ENCODE results near the gene ADGRF1.
"Not testable (repeated sequence)": the region's sequence is repeated elsewhere in the genome, so short reads cannot be mapped to it uniquely, and the experiment has no call there.

The ADGRF1 gene

DNA sequence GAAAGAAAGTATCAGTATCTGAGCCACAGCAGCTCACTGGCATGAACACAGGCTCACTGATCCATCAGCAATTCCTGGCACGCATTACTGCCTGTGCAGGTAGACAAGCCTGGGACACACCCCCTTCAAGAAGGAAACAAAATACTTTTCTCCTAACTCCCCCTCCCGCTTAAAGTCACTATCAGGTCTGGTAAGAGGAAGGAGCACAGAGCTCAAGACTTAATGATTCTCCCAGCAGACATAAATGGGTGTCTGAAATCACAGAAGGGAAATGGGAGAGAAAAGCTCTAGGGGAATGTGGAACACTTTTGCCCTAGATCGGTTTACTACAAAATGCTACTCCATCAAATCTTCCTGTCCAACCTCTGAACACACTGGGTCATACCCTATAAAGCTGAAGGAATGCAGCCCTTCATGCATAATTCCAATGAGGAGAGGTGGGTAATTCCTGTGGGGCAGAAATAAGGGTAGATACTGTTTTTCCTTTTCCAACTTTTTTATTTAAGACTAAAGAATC lies at the start of gene ADGRF1:
TSS of gene ADGRF1 (minus strand) at position 58 of the 517 bp plus-strand sequence. CDS start 13,271 bp downstream, outside the sequence.
- DNase-seq: no peak

DNA sequence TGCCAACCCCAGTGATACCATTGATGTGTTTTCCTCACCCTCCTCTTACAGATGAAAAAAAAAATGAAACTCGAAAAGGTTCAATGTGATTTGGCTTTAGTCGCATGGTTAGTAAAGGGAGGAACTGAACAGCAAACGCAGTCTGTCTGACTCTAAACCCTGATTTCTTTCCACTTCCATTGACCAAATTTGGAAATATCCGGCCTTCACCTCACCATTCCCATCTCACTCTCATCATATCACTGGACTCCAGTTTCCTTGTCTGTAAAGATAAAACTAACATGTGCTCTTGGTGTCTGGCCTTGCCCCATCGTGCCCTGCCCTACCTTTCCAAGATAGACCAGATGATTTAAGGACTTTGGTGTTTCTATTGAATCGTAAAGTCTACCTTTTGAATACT lies 48.7 kb upstream of the ADGRF1 start:
- no peak for DNase-seq

DNA sequence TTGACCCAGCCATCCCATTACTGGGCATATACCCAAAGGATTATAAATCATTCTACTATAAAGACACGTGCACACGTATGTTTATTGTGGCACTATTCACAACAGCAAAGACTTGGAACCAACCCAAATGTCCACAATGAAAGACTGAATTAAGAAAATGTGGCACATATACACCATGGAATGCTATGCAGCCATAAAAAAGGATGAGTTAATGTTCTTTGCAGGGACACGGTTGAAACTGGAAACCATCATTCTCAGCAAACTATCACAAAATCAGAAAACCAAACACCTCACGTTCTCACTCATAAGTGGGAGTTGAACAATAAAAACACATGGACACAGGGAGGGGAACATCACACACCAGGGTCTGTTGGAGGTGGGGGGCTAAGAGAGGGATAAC lies 47.3 kb upstream of the ADGRF1 start:
- DNase-seq: not testable (repeated sequence)

DNA sequence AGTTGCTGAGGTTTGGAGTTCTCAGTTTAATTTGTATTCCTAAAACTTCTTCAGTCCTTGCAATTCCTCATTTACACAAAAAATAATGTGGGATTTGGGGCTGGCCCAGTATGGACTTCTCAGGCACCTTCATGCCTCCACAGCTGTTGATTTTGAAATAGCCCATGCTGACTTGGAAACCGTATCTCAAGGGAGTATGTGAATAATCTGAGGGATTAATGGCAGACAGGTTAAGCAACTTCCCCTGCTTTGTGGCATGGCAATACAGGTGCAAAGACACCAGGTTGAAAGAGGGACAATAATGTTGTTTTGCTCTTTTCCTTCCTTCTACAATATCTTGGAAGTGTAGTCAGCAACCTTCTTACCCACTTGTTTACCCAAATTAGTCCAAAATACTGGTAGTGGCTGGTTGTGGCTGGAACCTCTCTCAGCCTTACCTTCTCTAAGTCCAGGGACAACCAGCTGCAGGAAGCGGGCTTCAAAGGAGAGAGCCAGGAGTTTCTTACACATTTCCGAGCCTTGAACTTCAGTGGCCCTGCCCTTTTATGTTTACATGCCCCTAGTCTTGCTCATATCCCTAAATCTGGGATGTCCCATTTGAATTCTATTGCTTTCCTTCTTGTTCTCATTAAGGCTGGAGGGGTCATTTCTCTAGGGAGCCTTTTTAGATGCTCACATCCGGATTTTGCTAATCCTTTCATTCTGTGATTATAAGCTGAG lies 44.1 kb upstream of the ADGRF1 start:
- no peak for DNase-seq

DNA sequence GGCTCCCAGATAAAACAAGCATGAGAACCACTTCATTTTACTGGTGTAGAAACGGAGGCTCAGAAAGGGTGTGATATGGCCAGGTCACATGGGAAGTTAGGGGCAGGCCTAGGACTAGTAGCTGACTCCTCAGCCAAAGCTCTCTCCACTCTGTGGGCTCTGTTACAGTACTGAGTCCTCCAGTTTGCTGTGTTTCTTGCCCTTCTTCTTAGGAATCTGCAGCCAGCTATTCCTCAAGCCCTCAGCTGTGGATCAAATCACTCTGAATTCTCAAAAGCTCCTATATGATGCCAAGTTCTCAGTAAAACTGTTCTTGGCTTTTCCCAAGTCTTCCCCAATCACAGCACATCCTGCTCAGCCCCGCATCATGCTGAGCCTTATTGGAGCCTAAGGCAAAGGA lies 42.5 kb upstream of the ADGRF1 start:
- DNase-seq: no peak

DNA sequence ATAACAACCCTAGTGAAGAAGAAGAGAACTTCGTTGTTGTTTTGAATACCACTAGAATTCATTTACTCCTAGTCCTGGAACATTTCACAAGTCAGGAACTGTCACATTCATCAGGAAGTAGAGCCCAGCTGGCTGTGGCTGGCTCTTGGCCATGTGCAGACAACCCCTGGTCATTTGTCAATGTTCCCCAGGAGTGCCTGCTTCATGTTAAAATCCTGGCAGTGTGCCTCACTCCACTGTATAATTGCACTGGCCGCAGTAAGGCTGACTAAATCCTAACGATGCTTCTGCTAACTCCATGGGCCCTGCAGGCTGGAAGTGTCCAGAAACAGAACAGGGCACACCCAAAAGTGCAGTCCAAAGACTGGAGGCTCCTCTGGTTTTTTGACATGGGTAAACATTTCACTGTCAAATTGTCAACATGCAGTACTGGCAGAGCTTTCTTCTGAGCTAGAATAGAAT lies 41.5 kb upstream of the ADGRF1 start:
- peak; percentile 53 for DNase-seq

DNA sequence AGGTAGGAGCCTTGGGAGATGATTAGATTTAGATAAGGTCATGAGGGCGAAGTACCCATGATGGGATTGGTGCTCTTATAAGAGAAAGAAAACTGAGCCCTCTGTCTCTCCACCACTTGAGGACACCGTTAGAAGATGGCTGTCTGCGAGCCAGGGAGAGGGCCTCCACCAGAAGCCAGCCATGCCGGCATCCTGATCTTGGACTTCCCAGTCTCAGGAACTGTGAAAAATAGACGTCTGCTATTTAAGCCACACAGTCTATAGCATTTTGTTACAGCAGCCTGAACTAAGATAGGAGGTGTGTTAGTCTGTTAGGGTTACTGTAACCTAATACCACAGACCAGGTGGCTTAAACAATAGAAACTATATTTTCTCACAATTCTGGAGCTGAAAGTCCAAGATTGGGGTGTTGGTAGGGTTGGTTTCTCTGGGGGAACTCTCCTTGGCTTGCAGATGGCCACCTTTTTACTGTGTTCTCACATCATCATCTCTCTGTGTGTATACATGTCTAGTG lies 38.0 kb upstream of the ADGRF1 start:
- DNase-seq: no peak

DNA sequence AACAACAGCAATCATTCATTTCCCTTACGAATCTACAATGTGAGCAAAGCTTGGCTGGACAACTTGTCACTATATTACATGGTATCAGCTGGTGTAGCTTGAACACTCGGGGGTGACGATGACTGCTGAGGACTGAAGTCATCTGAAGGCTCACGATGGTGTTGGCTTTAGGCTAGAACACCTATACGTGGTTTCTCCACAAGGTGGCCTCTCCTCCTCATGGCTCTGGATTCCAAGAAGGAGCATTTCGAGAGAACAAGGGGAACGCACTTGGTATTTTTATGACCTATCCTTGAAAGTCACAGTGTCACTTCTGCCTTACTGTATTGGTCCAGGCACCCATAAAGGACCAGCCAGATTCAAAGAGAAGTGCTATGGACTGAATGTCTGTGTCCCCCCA lies 37.5 kb upstream of the ADGRF1 start:
- DNase-seq: no peak

DNA sequence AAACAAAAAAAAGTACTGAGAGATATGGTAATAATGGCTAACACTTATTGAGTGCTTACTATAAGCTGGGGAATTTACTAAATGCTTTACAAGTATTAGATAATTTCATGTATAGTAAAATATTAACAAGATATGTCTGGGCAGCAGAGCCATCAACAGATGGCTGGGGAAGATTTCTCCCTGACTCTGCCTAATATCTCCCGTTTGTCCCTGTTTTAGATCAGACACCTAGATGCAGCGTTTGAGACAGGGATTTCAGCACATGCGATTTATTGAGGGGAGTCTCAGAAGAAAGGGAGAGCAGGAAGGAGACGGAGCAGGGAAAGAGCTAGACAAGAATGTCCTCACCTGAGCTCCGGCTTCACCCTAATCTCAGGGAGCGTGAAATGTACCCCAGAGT lies 36.9 kb upstream of the ADGRF1 start:
- no peak for DNase-seq

DNA sequence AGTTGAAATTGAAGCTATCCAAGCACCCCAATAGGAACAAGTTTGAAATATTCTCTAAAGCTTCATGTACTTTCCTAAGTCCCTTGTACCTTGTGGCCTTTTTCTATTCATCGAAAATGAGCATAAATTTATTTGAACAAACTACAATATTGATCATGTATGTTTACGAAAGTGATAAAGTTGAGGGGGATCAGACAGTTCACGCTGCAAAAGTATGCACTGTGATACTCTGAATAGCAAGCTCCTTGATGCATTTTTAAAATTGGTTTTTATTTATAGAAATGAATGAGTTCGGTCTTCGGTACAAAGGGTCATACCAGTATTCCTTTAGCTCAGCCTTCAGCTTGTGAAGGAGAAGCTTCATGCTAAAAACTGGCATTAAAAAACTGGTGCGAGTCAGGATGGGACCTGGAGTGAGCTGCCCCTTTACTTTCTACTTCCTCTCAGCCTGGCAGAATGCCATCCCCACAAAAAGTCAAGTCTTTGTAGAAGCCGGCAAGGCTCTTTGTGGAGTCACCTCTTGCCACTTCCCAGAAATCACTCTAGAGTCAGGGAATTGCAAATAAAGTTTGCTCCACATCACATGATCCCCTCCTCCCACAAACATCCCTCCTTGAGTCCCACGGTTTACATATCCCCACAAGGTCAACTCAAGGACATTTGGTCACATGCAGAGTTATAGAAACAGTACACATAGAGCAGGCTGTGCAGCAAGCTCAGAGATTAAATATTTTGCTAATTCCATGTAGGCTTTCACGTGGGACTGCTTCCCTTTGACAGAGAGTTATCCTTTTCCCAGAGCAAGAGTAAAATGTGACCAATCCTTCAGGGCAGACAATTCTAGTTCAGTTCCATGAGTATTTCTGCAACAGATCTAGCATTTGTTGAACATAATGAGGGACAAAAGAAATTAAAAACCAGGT lies 34.6 kb upstream of the ADGRF1 start:
- no peak for DNase-seq

DNA sequence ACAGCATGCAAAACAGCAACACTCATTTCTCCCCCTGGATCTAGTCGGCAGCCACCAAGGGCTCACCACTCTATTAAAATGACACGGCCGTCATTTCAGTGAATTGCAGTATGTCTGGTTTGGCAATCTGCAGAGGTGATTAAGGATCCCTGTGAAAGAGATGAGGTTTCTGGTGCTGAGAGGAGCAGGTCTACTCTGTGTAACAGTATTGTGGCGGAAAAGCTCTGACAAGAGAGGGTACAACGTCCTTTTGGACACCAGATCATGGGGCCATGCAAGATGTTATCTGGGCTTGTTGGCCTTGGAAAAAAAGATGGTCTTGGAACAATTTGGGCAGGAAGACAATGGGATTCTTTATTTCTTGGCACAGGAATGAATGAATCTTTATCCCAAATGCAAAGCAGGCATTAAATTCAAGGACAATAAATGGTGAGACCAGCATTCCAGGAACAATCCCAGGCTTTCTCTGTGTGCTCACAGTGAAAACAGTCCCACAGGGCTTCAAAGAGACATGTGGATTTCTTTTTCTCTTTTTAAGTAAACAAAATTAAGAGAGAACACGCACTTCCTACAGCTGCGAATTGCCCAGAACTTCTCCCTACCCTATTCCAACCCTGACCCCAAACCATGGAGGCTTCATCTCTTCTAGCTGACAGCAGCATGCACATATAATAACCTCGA lies 33.7 kb upstream of the ADGRF1 start:
- no peak for DNase-seq

DNA sequence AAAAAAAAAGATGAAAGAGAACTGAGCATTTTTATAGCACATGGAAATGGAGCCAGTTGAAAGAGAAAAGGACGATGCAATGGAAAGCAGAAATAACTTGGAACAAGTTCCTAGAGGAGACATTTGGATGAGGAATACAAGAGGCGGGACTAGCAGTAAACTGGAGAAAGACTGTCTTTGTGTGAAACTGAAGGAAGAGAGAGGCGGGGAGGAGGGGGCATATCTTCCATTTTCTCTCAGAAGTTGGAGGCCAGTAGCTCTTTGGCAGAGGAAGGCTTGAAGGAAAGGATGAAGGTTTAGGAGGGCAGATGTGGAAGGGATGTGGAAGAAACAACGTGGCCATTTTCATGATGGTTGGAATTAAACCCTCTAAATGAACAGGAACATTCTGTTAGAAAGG lies 33.0 kb upstream of the ADGRF1 start:
- DNase-seq: no peak

DNA sequence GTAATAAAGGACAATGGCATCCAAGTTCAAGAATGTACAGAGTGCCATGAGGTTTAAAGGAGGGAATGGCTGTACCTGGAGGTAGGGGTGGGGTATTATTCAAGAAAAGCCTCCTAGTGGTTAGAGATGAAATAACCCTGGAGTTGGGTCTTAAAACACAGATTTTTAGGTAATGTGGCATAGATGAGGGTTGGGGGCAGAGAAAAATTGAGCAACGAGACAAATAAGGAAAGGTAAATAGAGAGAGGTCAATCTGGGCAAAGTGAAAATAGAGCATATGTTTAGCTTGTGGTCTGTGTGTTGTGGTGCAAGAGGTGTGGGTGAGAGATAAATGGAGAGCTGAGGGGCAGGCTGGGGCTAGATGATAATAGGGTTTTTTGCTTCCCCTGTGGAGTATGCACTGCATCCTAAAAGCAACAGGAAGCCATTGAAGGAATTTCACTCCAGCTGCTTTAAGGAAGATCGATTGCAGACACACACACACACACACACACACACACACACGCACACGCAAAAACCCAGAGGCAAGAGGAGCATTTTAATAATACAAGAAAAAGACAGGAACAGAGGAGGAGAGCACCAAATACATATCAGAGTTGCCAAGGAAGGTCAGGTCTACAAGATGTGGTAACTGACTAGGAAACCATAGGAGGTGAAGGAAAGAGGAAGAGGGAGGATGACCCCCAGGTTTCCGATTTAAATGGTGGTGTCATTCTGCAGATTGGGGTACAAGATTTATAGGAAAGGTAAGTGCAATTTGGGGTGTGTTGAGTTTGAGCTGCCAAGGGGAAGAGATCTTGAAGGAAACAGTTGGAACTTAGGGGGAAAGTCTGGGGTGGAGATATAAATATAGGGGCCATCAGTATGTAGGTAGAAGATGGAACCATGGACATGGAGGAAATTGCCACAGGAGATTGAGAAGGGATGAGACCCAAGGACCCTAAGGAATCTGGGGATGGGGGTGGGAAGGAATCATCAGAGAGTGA lies 31.3 kb upstream of the ADGRF1 start:
- DNase-seq: no peak

DNA sequence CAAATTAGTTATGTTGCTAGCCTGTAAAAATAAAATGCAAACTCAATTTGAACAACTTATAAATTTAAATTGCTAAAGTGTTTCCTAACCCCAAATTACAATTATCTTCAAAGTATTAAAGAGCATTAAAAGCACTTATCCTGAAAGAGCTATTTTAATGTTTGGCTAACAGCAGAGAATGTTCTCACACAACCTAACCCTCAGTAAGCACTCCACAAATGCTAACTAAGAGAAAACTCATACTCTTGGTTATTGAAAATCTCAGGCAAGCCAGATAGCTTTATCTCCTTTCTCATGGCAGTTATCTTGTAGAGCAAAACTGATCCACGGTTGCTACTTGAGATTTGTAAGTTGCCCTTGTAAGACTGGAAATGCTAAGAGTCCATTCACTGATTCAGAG lies 30.5 kb upstream of the ADGRF1 start:
- DNase-seq: no peak

DNA sequence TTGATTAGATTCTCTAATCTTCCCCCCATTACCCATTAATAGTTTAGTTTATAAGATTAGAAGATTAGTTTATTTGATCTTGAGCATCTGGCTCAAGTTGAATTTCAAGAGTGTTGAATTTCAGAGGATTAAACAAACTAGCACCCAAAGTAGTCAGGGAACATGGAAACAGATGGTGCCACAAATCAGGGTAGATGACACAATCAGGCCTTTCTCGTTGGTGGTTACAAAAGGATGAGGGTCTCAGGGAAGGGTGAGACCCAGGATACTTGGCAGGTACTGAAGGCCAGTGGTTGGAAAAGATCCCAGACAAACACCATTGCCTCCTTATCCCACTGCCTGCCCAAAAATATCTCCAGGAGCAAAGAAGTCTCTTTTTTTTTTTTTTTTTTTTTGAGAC lies 29.5 kb upstream of the ADGRF1 start:
- DNase-seq: no peak

DNA sequence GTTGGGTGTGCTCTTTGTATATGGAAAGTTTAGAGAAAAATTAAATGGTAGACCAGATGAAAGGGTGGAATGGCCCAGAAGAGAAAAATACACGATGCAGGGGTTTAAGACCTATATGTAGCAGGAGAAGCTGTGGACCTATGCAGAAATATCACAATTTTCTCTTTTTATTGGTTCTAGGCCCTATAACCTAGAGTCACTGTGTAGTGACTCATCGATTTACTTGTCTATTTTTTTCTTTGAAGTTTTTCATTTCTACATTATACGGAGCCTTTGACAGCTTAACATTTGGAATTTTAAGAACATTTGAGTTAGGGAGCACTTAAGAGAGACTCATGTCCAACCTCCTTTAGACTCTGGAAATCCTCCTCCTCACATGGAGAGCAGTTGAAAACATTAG lies 28.3 kb upstream of the ADGRF1 start:
- DNase-seq: no peak

DNA sequence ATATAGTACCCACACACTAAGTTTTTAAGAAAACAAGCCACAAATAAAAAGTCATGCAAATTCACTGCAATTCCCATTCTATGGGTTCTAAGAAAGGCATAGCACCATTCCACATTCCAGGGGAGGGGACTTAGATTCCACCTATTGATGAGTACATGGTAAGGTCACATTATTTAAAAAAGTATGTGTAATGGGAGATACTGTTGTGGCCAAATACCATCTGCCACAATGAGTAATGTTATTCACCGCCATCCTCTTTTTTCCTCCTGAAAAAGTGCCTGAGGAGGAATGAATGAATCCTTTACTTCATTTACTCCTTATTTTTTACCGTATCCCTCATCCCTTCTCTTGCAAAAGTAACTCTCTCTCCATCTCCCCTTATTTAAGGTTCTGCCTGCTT lies 27.0 kb upstream of the ADGRF1 start:
- DNase-seq: no peak

DNA sequence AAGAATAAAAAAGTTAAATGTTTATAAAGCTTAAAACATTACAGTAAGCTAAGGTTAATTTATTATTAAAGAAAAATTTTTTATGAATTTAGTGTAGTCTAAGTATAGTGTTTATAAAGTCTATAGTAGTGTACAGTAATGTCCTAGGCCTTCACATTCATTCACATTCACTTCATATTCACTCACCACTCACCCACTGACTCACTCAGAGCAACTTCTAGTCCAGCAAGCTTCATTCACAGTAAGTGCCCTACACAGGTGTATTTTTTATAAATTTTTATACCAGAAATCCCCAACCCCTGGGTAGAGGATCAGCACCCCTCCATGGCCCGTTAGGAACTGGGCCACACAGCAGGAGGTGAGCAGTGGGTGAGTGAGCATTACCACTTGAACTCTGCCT lies 24.3 kb upstream of the ADGRF1 start:
- no peak for DNase-seq

DNA sequence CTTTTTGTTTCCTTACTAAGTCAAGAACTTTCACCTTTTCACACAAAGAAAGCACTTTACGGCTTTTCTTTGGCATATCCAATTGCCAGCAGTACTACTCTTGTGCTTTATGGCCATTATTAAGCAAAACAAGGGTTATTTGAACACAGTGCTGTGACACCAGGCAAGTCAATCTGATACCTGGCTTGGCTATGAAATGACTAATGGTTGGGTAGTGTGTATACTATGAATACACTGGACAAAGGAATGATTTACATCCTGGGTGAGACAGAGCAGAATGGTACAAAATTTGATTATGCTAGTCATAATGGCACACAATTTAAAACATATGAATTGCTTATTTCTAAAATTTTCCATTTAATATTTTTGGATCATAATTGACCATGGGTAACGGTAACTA lies 22.1 kb upstream of the ADGRF1 start:
- no peak for DNase-seq

DNA sequence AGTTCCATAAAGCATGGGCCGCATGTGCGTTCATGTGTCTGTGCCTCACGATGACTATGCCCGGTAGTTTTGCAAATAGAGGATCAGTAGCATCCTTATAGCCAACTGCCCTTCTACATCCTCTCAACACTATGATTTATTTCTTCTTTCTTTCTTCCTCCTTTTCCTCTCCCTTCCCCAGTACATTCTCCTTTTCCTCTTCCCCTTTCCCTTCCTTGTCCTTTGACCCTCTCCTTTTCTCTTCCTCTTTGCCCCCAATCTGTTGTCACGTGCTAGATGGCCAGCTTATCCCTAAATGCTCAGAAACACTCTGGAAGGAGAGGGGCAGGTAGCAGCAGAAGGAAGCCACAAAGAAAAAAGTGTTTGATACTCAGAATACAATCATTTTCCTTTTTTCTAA lies 20.2 kb upstream of the ADGRF1 start:
- no peak for DNase-seq
